Peyer's patch (tissue), 4 donors: Measurements from ENCODE around the gene MDM2.

Experiments
- CTCF ChIP-seq, 6 experiments: fragments of 450-650 bp in 4 of 6; fragments of 200-600 bp in 2 of 6; sonication (generic) in 1 of 6; IDR thresholded peaks; one replicate each; pipeline ENCODE4 v1.5.1; 2017 to 2019; ENCODE audit warnings: antibody characterized with exemption in 6 of 6, mild to moderate bottlenecking in 3 of 6, moderate library complexity in 1 of 6
- POLR2A ChIP-seq, 2 donors: fragments of 450-650 bp; IDR thresholded peaks; one replicate each; pipeline ENCODE4 v1.5.1; 2017; ENCODE audit warnings: antibody characterized with exemption in 2 of 2, mild to moderate bottlenecking in 2 of 2, moderate library complexity in 2 of 2

- no peak for TF ChIP-seq CTCF (IDR thresholded peaks at IDR 0.05)
- no peak for TF ChIP-seq POLR2A (IDR thresholded peaks at IDR 0.05)
Measured at GRCh38 chr12:68871396-68871795, 63.4 kb downstream of the MDM2 start.
